SK-N-SH (cell line): Measurements from ENCODE around the gene TMEM212. TPM values are rescaled to one million over a fixed set of nuclear protein-coding genes. Genes with fewer than 3 reads are reported as not detected.

Source experiments
- CTCF ChIA-PET: fragments of 300-600, 350-600 bp; formaldehyde crosslinking; extraction: SDS; loops from one replicate; lab custom pipeline; 2021; lab: Yijun Ruan, JAX
- POLR2A ChIA-PET: fragments of 350-600 bp; sonication (Branson Sonifier 250); formaldehyde crosslinking; extraction: SDS; loops from one replicate; lab custom pipeline; 2020; ENCODE audit warnings: antibody characterized with exemption, inconsistent platforms; lab: Yijun Ruan, JAX
- DNase-seq: peaks from one replicate; pipeline ENCODE4 v3.0.0; 2012
- H2AFZ ChIP-seq: fragments of 200-600 bp; sonication (generic); 2 replicates; pipeline ENCODE4 v1.8.1; 2016; ENCODE audit warnings: antibody characterized with exemption, mild to moderate bottlenecking, low read depth
- H3F3A ChIP-seq: fragments of 200-600 bp; sonication (generic); replicated peaks from 2 replicates; pipeline ENCODE3; 2016; ENCODE audit warnings: antibody characterized with exemption, mild to moderate bottlenecking; ENCODE audit not compliant: insufficient read depth
- H3K27ac ChIP-seq, 2 experiments: fragments of 200-500 bp in 1 of 2; fragments of 200-600 bp in 1 of 2; sonication (Bioruptor generic) in 1 of 2; sonication (generic), shearing (Covaris generic) in 1 of 2; 2 replicates each; pipeline versions ENCODE4 v1.5.1 to v1.6.1; 2014 to 2016; ENCODE audit warnings: low read depth in 2 of 2, inconsistent platforms in 1 of 2, low read length in 1 of 2, mild to moderate bottlenecking in 1 of 2, mixed read lengths in 1 of 2
- H3K27me3 ChIP-seq: fragments of 200-600 bp; sonication (generic), shearing (Covaris generic); 2 replicates; pipeline ENCODE4 v1.6.1; 2016; ENCODE audit warnings: mixed run types; ENCODE audit not compliant: insufficient read depth
- H3K36me3 ChIP-seq, 2 experiments: fragments of 200-500 bp in 1 of 2; fragments of 200-600 bp in 1 of 2; sonication (Bioruptor generic) in 1 of 2; sonication (generic) in 1 of 2; replicated peaks in 1 of 2; 2 replicates each; pipeline versions ENCODE3 to v1.5.1; 2014 to 2016; ENCODE audit warnings: low read length in 1 of 2, mild to moderate bottlenecking in 1 of 2; ENCODE audit not compliant: insufficient read depth in 2 of 2, control insufficient read depth in 1 of 2
- H3K4me1 ChIP-seq, 2 experiments: fragments of 200-500 bp in 1 of 2; fragments of 200-600 bp in 1 of 2; sonication (Bioruptor generic) in 1 of 2; sonication (generic), shearing (Covaris generic) in 1 of 2; 2 replicates each; pipeline versions ENCODE4 v1.5.1 to v1.6.1; 2014 to 2016; ENCODE audit warnings: low read depth in 1 of 2, low read length in 1 of 2, mixed run types in 1 of 2; ENCODE audit not compliant: insufficient read depth in 2 of 2, control insufficient read depth in 1 of 2
- H3K4me2 ChIP-seq: fragments of 200-600 bp; sonication (generic), shearing (Covaris generic); 2 replicates; pipeline ENCODE4 v1.6.1; 2017; ENCODE audit warnings: mixed run types
- H3K4me3 ChIP-seq, 2 experiments: fragments of 200-500 bp in 1 of 2; fragments of 200-600 bp in 1 of 2; sonication (Bioruptor generic) in 1 of 2; sonication (generic), shearing (Covaris generic) in 1 of 2; 2 replicates each; pipeline versions ENCODE4 v1.5.1 to v1.8.1; 2014 to 2016; ENCODE audit warnings: low read depth in 2 of 2, inconsistent platforms in 1 of 2, low read length in 1 of 2, mild to moderate bottlenecking in 1 of 2, mixed read lengths in 1 of 2, moderate library complexity in 1 of 2
- H3K79me2 ChIP-seq: fragments of 200-600 bp; sonication (generic); 2 replicates; pipeline ENCODE4 v1.8.1; 2017; ENCODE audit warnings: mild to moderate bottlenecking; ENCODE audit not compliant: insufficient read depth
- H3K9ac ChIP-seq: fragments of 200-600 bp; sonication (generic); 2 replicates; pipeline ENCODE4 v1.6.1; 2017; ENCODE audit warnings: mixed run types
- H3K9me2 ChIP-seq: fragments of 200-600 bp; sonication (generic); 2 replicates; pipeline ENCODE4 v1.6.1; 2017; ENCODE audit warnings: mixed run types
- H3K9me3 ChIP-seq: fragments of 200-600 bp; sonication (generic); 2 replicates; pipeline ENCODE4 v1.6.1; 2017; ENCODE audit warnings: mixed run types, mild to moderate bottlenecking, moderate library complexity
- H4K20me1 ChIP-seq: fragments of 200-600 bp; sonication (generic); 2 replicates; pipeline ENCODE4 v1.6.1; 2017; ENCODE audit warnings: mild to moderate bottlenecking, mixed run types; ENCODE audit not compliant: insufficient read depth
- CHD2 ChIP-seq: fragments of 150-350 bp; IDR thresholded peaks from 2 replicates; pipeline ENCODE4 v1.6.1; 2018; ENCODE audit warnings: low read length; ENCODE audit not compliant: partially characterized antibody
- CTCF ChIP-seq: fragments of 200-600 bp; sonication (generic); IDR thresholded peaks from 2 replicates; pipeline ENCODE4 v1.6.1; 2017; ENCODE audit warnings: antibody characterized with exemption, mild to moderate bottlenecking, moderate library complexity
- ELF1 ChIP-seq: IDR thresholded peaks from 2 replicates; pipeline ENCODE4 v1.4.0; 2012
- EP300 ChIP-seq, 2 experiments: IDR thresholded peaks; 2 replicates each; pipeline versions ENCODE4 v1.4.0 to v1.6.1; 2012; ENCODE audit warnings: borderline replicate concordance in 1 of 2, low read depth in 1 of 2, low read length in 1 of 2
- FOSL2 ChIP-seq: IDR thresholded peaks from 2 replicates; pipeline ENCODE4 v1.4.0; 2012; ENCODE audit warnings: low read depth, mild to moderate bottlenecking, moderate library complexity, borderline replicate concordance
- FOXM1 ChIP-seq: IDR thresholded peaks from 2 replicates; pipeline ENCODE4 v1.4.0; 2012; ENCODE audit warnings: low read depth, mild to moderate bottlenecking
- GABPA ChIP-seq: IDR thresholded peaks from 2 replicates; pipeline ENCODE4 v1.4.0; 2012; ENCODE audit warnings: low read depth, mild to moderate bottlenecking
- IRF3 ChIP-seq: fragments of 150-350 bp; IDR thresholded peaks from 2 replicates; pipeline ENCODE4 v1.6.1; 2016; ENCODE audit warnings: mild to moderate bottlenecking, low read depth, low read length
- MEF2A ChIP-seq: IDR thresholded peaks from 2 replicates; pipeline ENCODE4 v1.4.0; 2012; ENCODE audit warnings: low read depth, borderline replicate concordance
- NFIC ChIP-seq: IDR thresholded peaks from 2 replicates; pipeline ENCODE4 v1.4.0; 2012; ENCODE audit warnings: borderline replicate concordance
- NRF1 ChIP-seq: IDR thresholded peaks from 2 replicates; pipeline ENCODE4 v1.6.1; 2012; ENCODE audit warnings: low read depth, mild to moderate bottlenecking, low read length
- PBX3 ChIP-seq: IDR thresholded peaks from 2 replicates; pipeline ENCODE4; 2012
- RAD21 ChIP-seq: IDR thresholded peaks from 2 replicates; pipeline ENCODE4 v1.6.1; 2012; ENCODE audit warnings: mild to moderate bottlenecking, low read length
- RCOR1 ChIP-seq: fragments of 150-350 bp; IDR thresholded peaks from 2 replicates; pipeline ENCODE4 v1.6.1; 2017; ENCODE audit warnings: antibody characterized with exemption, low read length
- REST ChIP-seq: IDR thresholded peaks from 2 replicates; pipeline ENCODE4 v1.6.1; 2012; ENCODE audit warnings: mild to moderate bottlenecking, low read depth, low read length, moderate library complexity
- RXRA ChIP-seq: IDR thresholded peaks from 2 replicates; pipeline ENCODE4 v1.4.0; 2012; ENCODE audit warnings: low read depth, mild to moderate bottlenecking, borderline replicate concordance
- TAF1 ChIP-seq: IDR thresholded peaks from 2 replicates; pipeline ENCODE4 v1.6.1; 2012; ENCODE audit warnings: low read depth, mild to moderate bottlenecking, low read length, moderate library complexity, borderline replicate concordance
- WGBS: methylation state at CpG from one replicate; pipeline ENCODE4 v1.1.6; 2017; ENCODE audit warnings: low lambda C conversion rate; 5-methylcytosine and 5-hydroxymethylcytosine counted together
- polyA plus RNA-seq, 3 experiments: library from polyadenylated mRNA; depleted of rRNA; stranded (reverse); fragments of >200 nt; gene quantifications; 2 replicates each; pipeline ENCODE4 v1.2.3, GENCODE V29; 2012

The TMEM212 gene
- polyA plus RNA-seq, 1 of the 3 experiments (the other 2 are of a cell fraction), result not detected

- TF ChIP-seq CTCF, result no peak
- TF ChIP-seq CHD2, result no peak
- TF ChIP-seq TAF1, result no peak
- peak; percentile 74 for TF ChIP-seq NFIC
- TF ChIP-seq FOXM1, result no peak
- TF ChIP-seq NRF1, result no peak
- no peak for TF ChIP-seq RCOR1
Observed at GRCh38 chr3:171860830-171861535, 17.8 kb downstream of the TMEM212 start (continued).

- no peaks in the 10 kb centered on the region for H3K9me2 ChIP-seq
- no peak overlapping the region for H3K9ac ChIP-seq
- 93% methylated on average over 2 of the region's 2 CpGs for WGBS
- H3K4me1 ChIP-seq, result peaks cover 0 to 11% of the 10 kb centered on the region in 2 experiments; a peak in 1 of 4 replicates
- DNase-seq, result no peak
- H4K20me1 ChIP-seq, result no peaks in the 10 kb centered on the region
- H3K4me3 ChIP-seq, result no peak overlapping the region
- H3K27me3 ChIP-seq, result no peaks in the 10 kb centered on the region
- H2AFZ ChIP-seq, result no peak overlapping the region
- no peak overlapping the region; a peak in 1 of 4 replicates for H3K27ac ChIP-seq
- H3K9me3 ChIP-seq, result no peaks in the 10 kb centered on the region
- POLR2A ChIA-PET, result no interaction called here
- no peak overlapping the region for H3K4me2 ChIP-seq
- no peak for TF ChIP-seq RXRA
- no peak for TF ChIP-seq FOSL2
- no peak for TF ChIP-seq RCOR1
- no peak for TF ChIP-seq EP300 (IDR thresholded peaks at IDR 0.05; ENCODE audit: borderline replicate concordance in 1 of 2, low read depth in 1 of 2, low read length in 1 of 2)
- no peak for TF ChIP-seq FOXM1
- no peak for TF ChIP-seq IRF3
- no peak for TF ChIP-seq RAD21
- no peak for TF ChIP-seq ELF1
- TF ChIP-seq NFIC, result no peak
- TF ChIP-seq MEF2A, result no peak
- TF ChIP-seq GABPA, result no peak
- no peak for TF ChIP-seq PBX3
- no peak for TF ChIP-seq REST
- no peaks in the 10 kb centered on the region for H3F3A ChIP-seq
- H3K36me3 ChIP-seq, result no peaks in the 10 kb centered on the region
- no peaks in the 10 kb centered on the region for H3K79me2 ChIP-seq
- CTCF ChIA-PET, result no interaction called here
Observed at GRCh38 chr3:171862392-171862791, 19.2 kb downstream of the TMEM212 start.
